ENCODE data around the gene SASH3. TPM values are rescaled to one million over a fixed set of nuclear protein-coding genes. Genes with fewer than 3 reads are reported as not detected.
A peak's percentile ranks its signal among the peaks of the same experiment; 100 is the strongest.
"Not testable (repeated sequence)": the region's sequence is repeated elsewhere in the genome, so short reads cannot be mapped to it uniquely, and the experiment has no call there.

The SASH3 gene
- 2.3 TPM for polyA plus RNA-seq (ENCODE audit: insufficient read length)

- no peak for DNase-seq (ENCODE audit: low read depth)
These were observed at the start of gene SASH3 for GRCh38 chrX:129779747-129780146. SASH3 (plus strand) TSS chrX:129779949; CDS start chrX:129780098, 149 bp downstream.

GRCh38 chrX:129731228-129731627, 48.5 kb upstream of the SASH3 start:
- no peak for DNase-seq (ENCODE audit: low read depth)

GRCh38 chrX:129732857-129733256, 46.9 kb upstream of the SASH3 start:
- DNase-seq (ENCODE audit: low read depth) = no peak

- no peak for DNase-seq (ENCODE audit: low read depth)
These were observed 46.4 kb upstream of the SASH3 start for GRCh38 chrX:129733335-129733734.

- DNase-seq (ENCODE audit: low read depth) = no peak
These were observed 43.3 kb upstream of the SASH3 start for GRCh38 chrX:129736491-129736890.

- DNase-seq (ENCODE audit: low read depth) = no peak
These were observed 41.8 kb upstream of the SASH3 start for GRCh38 chrX:129737916-129738315.

- peak; percentile 65 for DNase-seq (ENCODE audit: low read depth)
These were observed 41.1 kb upstream of the SASH3 start, which contains the start of gene XPNPEP2 for GRCh38 chrX:129738466-129739308. XPNPEP2 (plus strand) TSS chrX:129738979; CDS start chrX:129739214, 235 bp downstream.

- DNase-seq (ENCODE audit: low read depth) = no peak
These were observed 40.2 kb upstream of the SASH3 start for GRCh38 chrX:129739578-129739977.

- DNase-seq (ENCODE audit: low read depth) = no peak
These were observed 37.6 kb upstream of the SASH3 start for GRCh38 chrX:129741880-129742758.

GRCh38 chrX:129742759-129743152, 37.0 kb upstream of the SASH3 start:
- not testable (repeated sequence) for DNase-seq (ENCODE audit: low read depth)

GRCh38 chrX:129743821-129744220, 35.9 kb upstream of the SASH3 start:
- no peak for DNase-seq (ENCODE audit: low read depth)

GRCh38 chrX:129744861-129745321, 34.9 kb upstream of the SASH3 start:
- no peak for DNase-seq (ENCODE audit: low read depth)

GRCh38 chrX:129746557-129747470, 32.9 kb upstream of the SASH3 start:
- DNase-seq (ENCODE audit: low read depth) = no peak

- no peak for DNase-seq (ENCODE audit: low read depth)
These were observed 32.2 kb upstream of the SASH3 start for GRCh38 chrX:129747533-129747932.

- peak; percentile 65 for DNase-seq (ENCODE audit: low read depth)
These were observed 31.4 kb upstream of the SASH3 start for GRCh38 chrX:129748305-129748704.

- DNase-seq (ENCODE audit: low read depth) = no peak
These were observed 30.7 kb upstream of the SASH3 start for GRCh38 chrX:129749069-129749468.

- DNase-seq (ENCODE audit: low read depth) = no peak
These were observed 28.8 kb upstream of the SASH3 start for GRCh38 chrX:129750971-129751370.

GRCh38 chrX:129754056-129755024, 25.4 kb upstream of the SASH3 start:
- no peak for DNase-seq (ENCODE audit: low read depth)

- DNase-seq (ENCODE audit: low read depth) = no peak
These were observed 23.7 kb upstream of the SASH3 start for GRCh38 chrX:129755779-129756650.
